GM21529 (cell line): ENCODE data around the gene FRK.

Source experiments
- ATAC-seq: cut with Tn5 transposase; IDR thresholded peaks from one replicate; pipeline ENCODE4 v1.9.1; 2021; ENCODE audit not compliant: unreplicated experiment

FRK gene

DNA sequence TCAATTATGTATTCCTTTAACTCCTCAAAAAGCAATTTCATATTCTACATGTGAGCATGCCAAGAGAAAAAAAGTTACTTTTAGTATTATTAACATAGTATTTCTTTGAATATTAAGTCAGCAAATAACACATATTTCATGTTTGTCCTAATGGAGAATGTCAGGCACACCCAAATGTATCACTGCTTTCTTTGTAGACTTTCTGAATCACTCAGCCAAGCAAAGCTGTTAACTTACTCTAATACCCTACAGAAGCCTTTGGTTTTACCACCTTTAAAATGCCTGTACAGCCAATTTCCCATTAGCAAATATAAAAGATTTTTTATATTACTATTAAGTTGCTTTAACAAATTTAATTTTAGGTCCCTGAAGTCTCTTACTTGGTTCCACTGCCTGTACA lies 23.8 kb downstream of the FRK start:
- ATAC-seq: no peak

DNA sequence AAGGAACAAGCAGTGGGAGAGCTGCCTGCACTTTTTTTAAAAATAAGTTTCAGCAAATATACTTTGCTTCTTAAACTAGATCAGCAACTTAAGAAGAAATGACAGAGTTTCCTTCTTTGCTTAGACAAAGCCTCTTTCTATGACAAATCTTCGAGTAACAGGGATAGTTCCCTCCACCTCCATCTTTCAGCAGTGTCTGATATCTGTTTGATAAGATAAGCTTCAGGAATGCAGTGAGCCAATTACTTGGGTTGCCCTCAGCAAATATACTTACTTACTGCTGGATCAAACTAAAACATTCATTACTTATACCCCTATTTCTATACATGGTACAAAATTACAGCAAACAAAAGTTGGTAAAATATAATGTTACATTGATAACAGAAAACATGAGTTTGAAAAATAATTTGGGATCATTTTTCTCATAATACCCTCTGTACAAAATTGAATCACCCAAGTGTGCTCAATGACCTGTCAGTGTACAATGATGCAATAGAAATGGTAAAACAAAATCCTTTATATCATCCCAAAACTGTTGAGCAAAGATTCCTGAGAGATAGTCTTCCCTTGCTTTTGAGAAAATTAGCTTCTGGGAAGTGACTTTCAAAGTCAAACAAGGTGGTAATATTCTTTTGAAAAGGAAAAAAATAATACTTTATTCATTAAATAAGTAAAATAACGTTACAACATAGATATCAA lies 24.5 kb downstream of the FRK start:
- no peak for ATAC-seq

DNA sequence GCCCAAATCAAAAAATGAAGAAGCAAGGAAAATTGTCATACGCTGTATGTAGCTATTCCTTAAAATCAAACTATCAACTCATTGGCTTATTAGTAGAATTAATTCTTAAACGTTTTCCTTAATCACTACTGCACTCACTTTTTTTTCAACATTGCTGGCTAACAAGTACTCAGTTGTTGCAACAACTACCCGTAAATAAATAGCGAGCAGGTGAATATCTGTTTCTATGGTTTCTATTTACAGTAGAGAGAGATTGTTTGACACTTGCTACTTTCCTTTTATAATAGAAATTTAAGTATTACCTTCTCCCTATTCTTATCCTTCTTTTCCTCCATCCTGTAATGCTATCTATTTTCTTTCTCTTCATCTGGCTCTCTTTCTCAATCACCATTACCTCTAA lies 25.1 kb downstream of the FRK start:
- no peak for ATAC-seq

DNA sequence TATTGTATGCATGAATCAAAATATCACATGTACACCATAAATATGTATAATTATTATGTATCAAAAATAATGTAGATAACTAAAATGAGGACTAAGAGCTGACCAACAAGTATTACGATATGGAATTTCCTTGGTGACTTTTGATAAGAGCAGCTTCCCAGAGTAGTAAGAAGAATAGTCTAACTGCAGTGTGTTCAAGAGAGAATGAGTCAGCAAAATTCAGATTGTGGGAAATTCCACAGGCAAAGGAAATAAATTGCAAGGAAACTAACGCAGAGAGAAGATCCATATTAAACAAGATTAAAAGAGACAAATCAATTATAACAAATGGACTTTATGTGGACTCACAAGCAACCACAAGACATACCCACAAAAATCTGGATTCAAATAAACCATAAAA lies 26.4 kb downstream of the FRK start:
- ATAC-seq: no peak

DNA sequence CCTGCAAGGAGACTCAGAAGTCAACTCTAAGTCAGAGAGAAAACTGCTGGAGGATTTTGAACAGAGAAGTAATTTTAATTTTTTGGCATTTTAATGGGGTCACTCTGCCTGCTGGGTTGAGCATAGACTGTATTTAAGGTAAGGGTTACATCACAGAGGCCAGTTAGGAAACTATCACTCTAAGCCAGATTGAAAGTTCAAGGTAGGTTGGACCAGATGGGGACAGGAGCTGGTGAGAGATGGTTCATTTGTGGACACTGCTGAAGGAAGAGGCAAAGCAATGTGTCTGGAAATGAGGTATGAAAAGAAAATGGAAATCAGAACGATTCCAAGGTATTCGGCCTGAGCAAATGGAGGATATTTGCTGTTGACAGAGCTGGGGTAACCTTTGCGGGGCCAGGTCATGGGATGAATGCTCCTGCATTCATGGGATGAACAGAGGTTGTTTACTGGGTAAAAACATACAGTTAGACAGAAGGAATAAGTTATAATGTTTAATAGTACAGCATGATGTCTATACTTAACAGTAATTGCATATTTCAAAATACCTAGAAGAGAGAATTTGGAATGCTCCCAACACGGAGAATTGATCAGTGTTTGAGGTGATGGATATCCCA lies 26.9 kb downstream of the FRK start:
- no peak for ATAC-seq

DNA sequence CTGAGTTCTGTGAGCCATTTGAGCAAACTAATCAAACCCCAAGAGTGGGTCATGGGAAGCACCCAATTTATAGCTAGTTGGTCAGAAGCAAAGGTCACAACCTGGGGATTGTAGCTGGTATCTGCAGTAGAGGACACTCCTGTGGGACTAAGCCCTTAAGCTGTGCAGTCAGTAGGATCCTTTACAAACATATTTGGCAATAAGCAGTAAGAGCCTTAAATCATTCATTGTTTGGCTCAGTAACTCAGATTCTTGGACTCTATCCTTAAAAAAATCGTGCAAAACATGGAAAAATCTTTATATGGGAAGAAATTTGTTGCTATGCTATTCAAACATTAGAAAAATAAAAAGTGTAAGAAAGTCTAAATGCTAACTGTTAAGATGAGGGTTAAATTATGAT lies 29.9 kb downstream of the FRK start:
- no peak for ATAC-seq

DNA sequence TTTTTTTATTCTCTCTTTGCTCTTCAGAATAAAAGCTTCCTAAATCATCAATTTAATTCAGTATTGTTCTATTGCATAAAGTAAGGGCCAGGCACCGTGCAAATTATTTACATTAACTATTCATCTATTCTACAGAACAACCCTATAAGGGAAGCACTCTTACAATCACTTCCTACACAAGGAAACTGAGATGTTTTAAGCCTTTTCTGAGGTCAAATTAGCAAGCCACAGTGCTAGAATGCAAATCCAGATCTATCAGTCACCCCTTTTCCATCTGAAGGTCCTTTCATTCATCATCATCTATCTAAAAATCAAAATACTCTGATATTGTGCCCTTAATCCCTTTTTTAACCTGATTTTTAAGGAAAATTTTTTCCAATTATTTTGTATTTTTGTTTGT lies 31.2 kb downstream of the FRK start:
- peak; percentile 65 for ATAC-seq

DNA sequence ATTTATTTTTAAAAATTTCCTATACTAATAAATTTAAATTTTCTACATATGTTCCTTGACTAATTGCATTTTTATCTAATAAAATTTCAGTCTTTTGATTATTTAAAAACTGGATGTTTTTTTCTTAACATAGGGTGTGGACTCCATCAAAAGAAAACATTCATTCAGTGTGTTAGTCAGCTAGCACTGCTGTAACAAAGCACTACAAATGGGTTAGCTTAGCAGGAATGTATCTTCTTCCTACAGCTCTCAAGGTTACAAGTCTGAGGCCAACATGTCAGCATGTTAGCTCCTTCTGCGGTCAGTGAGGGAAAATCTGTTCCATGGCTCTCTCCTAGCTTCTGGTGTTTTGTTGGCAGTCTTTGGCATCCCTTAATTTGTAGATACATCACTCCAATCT lies 32.5 kb downstream of the FRK start:
- ATAC-seq: no peak

DNA sequence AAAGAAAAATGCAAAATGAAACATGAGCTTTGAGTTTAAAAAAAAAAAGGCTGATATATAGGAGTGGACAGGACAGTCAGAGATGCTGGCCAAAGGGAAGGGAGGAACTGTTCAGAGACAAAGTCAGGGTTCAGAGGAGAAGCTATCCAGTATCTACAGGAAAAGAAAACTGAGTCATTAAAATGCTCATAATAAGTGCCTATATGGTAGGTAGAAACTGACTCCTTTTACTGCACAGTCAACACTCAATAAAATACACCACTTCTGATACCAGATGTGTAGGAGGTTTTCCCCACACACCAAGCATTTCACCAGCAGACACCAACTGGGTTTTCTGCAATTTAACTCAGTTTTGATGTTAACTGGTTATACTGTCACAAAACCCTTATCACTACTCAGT lies 32.9 kb downstream of the FRK start:
- peak; percentile 55 for ATAC-seq

DNA sequence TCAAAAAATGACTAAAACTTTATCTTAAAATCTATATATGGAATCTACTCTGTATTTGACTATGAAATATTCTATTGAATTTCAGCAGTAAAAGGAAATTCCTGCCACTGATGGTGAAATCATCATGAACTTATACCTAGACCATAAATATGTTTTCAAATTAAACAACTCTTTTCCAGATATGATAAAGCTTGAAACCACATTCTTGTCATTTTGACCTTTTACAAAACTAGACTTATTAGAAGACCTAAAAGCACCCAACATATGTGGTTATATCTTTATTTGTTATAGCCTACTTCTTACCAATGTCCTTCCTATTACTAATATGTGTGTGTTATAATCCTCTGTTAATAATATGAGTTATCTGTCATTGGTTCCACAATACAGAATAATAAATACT lies 35.3 kb downstream of the FRK start:
- no peak for ATAC-seq

DNA sequence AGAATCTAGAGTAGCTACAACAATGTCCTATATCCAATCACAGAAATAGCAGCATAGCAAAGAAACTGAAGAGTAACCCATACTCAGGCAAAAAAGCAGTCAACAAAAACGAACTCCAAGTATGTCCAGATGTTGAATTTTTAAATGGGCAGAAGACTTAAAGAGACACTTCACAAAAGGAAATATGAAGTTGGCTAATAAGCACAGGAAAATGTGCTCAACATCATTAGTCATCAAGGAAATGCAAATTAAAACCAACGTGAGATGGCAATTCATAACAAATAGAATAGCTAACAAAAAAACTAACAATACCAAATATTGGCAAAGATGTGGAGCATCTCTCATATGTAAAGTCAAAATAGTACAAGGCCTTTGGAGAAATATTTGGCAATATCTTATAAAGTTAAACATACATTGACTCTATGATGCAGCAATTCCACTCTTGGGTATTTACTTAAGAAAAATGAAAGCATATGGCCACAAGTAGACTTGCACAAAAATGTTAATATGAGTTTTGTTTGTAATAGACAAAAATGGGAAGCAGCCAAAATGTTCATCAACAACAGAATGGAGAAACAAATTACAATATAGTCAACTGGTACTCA lies 37.7 kb downstream of the FRK start:
- no peak for ATAC-seq

DNA sequence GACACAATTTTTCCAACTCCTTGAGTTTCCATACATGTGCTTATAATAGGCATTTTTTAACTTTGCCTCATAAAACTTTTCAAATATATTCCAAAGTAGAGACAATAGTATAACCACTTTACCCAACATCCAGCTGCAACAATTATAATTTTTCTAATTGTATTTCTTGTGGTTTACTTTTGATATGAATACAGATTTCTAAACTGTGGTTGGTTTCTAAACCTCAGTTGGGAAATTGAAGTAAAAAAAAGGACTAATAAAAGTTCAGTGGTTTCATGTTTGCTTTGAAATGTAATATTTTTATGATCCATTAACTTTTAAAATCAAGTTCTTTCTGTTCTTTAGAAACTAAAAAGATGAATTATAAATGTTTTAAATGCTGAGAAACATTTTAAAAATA lies 40.0 kb downstream of the FRK start:
- no peak for ATAC-seq

DNA sequence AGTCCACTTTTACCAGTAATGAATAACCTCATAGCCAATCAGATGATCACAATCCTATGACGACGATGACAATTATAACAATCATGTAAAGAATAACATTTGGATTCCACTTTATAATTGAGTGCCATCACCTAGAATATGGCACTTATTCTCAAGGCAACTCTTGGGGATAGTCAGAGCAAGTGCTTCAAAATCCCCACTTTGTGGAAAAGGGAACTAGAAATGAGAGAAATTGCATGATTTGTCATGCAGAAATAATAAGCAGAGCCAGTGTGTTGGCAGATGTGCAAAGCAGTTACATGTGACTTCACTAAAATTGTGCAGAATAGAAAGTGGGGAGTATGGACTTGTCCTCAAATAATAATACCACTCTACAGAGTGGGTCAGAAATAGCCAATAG lies 41.3 kb downstream of the FRK start:
- ATAC-seq: peak; percentile 79

DNA sequence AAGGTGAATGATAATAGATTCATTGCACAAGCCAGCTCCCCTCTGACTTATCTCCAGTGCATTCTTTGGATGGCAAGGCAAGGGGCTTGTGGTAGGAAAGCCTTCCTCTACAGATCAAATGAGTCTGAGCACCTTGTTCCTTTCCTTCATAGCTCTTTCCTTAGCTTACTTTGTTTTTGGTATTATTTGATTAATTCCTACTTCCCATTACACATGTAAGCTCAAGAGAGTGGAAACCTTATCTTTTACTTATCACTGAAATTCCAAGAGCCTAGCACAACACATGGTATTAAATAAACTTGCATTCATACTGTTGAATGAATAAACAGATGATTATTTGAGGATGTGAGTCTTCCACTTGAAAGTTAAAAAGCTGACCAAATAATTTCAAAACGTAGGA lies 41.7 kb downstream of the FRK start:
- ATAC-seq: no peak

DNA sequence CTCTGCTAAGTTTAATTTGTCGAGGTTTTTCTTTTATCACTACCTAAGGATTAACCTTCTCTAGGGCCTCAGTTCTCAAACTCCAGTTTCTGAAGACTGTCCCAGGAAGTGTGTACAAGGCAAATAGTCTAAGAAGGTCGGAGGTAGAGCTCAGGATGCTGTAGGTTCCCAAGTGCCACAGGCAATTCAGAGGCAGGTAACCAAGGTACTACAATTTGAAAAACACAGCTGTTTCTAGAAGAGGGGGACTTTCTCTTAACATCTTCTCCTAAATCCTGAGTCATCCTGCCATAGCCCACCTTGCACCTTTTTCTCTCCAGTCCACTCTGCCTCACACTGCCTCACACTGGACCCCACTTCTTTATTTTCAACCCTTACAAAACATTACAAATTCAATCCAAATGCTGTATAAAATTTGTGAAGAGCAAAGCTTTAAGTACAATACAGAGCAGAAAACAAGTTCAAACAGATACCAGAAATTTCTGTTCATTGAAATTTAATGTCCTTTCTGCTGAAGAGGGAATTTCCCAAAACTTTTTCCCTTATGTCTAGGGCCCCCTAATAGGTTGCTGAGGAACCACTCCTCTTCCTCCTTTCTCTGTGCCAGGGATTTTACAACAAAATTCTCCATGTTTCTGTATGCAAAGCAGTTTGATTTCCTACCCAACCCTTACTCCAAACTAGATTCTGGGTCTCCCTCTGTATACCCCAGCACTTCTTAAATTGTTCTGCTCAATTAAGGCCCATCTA lies 43.0 kb downstream of the FRK start:
- ATAC-seq: no peak

DNA sequence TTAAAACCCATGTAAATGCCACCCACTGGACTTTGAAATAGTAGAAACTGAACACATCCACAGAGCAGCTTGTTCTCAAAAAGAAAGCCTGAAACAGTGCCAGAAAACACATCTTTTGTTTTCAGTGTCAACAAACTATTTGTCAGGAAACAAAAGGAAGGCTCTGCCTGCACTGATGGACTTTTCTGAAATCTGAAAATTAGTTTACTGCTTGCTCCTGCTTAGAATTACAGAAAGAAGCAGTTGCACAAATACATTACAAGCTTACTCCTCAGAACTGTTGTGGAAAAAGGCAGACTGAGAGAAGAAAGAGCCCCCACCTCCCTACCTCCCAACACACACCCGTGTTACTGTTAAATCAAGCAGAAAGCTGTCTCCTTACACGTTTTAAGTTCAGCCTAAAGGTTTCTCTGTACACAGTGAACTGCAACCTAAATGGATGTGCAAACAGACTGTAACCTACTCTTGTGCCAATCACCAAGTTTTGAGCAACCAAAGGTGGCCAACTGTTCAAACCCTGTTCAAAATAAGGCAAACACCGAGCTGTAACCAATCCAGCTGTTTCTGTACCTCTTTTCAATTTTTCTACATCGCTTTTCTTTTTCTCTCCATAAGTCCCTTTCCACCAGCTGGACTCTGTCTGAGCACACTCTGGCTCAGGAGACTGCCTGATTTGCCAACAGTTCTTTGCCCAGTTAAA lies 43.7 kb downstream of the FRK start:
- peak; percentile 23 for ATAC-seq

DNA sequence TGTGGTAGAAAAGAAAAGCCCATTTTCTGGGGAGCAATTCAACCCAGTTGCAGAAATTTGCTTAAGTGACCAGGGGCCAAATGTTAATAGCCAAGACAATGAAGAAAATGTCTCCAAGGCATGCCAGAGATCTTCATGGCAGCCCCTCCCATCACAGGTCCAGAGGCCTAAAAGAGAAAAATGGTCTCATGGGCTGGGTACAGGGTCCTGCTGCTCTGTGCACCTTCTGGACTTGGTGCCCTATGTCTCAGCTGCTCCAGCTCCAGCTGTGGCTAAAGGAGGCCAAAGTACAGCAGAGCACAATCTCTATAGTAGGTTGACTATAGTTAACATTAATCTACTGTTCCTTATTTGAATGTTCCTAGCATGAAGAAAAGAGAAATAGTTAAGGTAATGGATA lies 44.7 kb downstream of the FRK start:
- ATAC-seq: no peak

DNA sequence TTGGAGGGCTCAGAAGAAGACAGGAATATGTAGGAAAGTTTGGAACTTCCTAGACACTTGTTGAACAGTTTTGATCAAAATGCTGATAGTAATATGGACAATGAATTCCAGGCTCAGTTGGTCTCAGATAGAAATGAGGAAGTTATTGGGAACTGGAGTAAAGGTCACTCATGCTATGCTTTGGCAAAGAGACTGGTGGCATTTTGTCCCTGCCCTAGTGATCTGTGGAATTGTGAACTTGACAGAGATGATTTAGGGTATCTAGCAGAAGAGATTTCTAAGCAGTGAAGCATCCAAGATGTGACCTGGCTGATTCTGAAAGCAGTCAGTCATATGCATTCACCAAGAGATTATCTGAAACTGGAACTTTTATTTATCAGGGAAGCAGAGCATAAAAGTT lies 45.1 kb downstream of the FRK start:
- no peak for ATAC-seq

DNA sequence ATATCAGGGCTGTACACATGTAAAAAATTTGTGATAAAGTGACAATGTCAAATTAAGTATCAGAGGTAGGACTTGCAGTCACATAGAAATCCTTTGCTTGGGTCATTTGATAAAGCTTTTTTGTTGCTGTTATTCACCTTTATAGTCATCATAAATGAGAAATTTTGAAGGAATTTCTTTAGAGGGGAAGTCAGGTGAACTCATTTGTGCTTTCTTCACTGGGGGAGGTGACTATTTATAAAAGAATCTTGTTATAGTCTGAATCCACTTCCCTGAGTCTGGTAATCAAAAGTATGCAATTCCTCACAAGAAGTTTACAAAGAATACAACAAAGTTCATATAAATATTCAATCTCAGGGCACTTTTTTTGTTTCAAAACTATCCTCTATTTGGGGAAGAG lies 47.7 kb downstream of the FRK start:
- ATAC-seq: no peak

DNA sequence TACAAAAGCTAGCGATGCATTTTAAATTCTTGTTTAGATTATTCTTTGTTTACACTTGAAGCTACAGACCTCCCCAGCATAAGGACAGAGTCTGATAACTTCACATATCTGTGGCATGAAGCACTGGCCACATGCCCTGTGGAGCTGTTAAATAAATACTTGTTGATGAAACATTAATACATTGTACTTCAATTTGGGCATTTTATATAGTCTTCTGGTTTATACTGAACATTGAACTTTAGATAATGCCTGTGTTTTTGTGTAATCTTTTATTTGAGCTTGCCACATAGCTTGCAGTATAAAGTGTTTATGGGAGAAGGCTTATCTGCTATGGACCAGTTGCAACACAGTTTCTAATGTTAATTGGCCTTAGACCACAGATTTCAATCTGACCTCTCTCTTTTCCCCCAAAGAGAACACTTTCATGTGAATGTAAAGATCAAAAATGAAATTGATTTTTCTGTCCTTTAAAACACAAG lies 48.2 kb downstream of the FRK start:
- ATAC-seq: no peak

DNA sequence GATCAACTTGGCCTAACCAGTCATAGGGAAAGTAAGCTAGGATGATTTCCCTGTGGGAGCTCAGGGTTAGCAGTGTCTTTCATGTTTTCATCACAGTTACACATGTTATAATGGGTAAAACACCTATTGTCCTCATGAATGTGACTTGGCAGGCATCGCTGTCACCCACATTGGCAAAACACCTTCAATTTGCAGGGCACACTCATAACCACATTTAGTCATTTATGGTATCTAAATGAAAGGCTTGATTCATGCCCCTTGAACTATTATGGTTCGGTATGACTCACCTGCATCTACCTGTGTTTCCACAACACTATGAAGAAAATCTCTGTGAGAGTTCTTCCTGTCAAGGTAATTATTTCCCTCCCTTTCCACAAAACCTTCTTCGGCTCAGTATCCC lies 49.2 kb downstream of the FRK start:
- ATAC-seq: peak; percentile 53
